Liver (tissue), 9 donors: ENCODE data around the gene MARCHF3. TPM values are rescaled to one million over a fixed set of nuclear protein-coding genes. Genes with fewer than 3 reads are reported as not detected.

Experiments
- DNase-seq: peaks from one replicate; pipeline ENCODE4 v3.0.0-alpha.2; 2017; ENCODE audit warnings: low spot score
- H3K27ac ChIP-seq, 2 donors: one replicate each; pipeline ENCODE4 v1.7.0; 2013; ENCODE audit warnings: inconsistent platforms in 2 of 2, low read length in 2 of 2, control low read depth in 1 of 2, low read depth in 1 of 2, mild to moderate bottlenecking in 1 of 2
- H3K27me3 ChIP-seq, 4 donors: one replicate each; pipeline versions ENCODE4 v1.6.1 to v1.7.0; 2013; ENCODE audit warnings: low read length in 3 of 4, inconsistent platforms in 1 of 4, mild to moderate bottlenecking in 1 of 4, moderate library complexity in 1 of 4; ENCODE audit not compliant: control insufficient read depth in 4 of 4, insufficient read depth in 4 of 4
- H3K36me3 ChIP-seq, 4 donors: one replicate each; pipeline versions ENCODE4 v1.6.1 to v1.7.0; 2013; ENCODE audit warnings: low read length in 3 of 4, mild to moderate bottlenecking in 3 of 4, low read depth in 1 of 4, moderate library complexity in 1 of 4; ENCODE audit not compliant: control insufficient read depth in 4 of 4, insufficient read depth in 3 of 4
- H3K4me1 ChIP-seq, 4 donors: one replicate each; pipeline versions ENCODE4 v1.6.1 to v1.7.0; 2013; ENCODE audit warnings: low read length in 3 of 4, mild to moderate bottlenecking in 3 of 4, moderate library complexity in 1 of 4; ENCODE audit not compliant: control insufficient read depth in 4 of 4, insufficient read depth in 4 of 4
- H3K4me3 ChIP-seq, 3 donors: one replicate each; pipeline versions ENCODE4 v1.6.1 to v1.7.0; 2013; ENCODE audit warnings: low read length in 3 of 3, control low read depth in 1 of 3, low read depth in 1 of 3, mild to moderate bottlenecking in 1 of 3
- H3K9ac ChIP-seq, 2 donors: one replicate each; pipeline ENCODE4 v1.7.0; 2013; ENCODE audit warnings: low read length in 2 of 2, mild to moderate bottlenecking in 2 of 2, moderate library complexity in 2 of 2, control low read depth in 1 of 2, low read depth in 1 of 2
- H3K9me3 ChIP-seq, 4 donors: one replicate each; pipeline versions ENCODE4 v1.6.1 to v1.7.0; 2013; ENCODE audit warnings: low read length in 3 of 4; ENCODE audit not compliant: control insufficient read depth in 4 of 4
- EGR1 ChIP-seq, 2 donors: IDR thresholded peaks; 2 replicates each; pipeline ENCODE4 v1.6.1; 2016 to 2018; ENCODE audit warnings: antibody characterized with exemption in 2 of 2, low read depth in 2 of 2
- FOXA1 ChIP-seq: IDR thresholded peaks from 2 replicates; pipeline ENCODE4 v1.6.1; 2016; ENCODE audit warnings: antibody characterized with exemption
- FOXA2 ChIP-seq: IDR thresholded peaks from 2 replicates; pipeline ENCODE4 v1.6.1; 2016; ENCODE audit warnings: antibody characterized with exemption
- GABPA ChIP-seq, 2 donors: IDR thresholded peaks in 1 of 2; conservative IDR thresholded peaks in 1 of 2; 2 replicates each; pipeline ENCODE4 v1.6.1; 2016; ENCODE audit warnings: antibody characterized with exemption in 2 of 2, mild to moderate bottlenecking in 1 of 2, moderate library complexity in 1 of 2
- HNF4A ChIP-seq, 2 donors: conservative IDR thresholded peaks; 2 replicates each; pipeline ENCODE4 v1.6.1; 2016; ENCODE audit warnings: antibody characterized with exemption in 2 of 2, mild to moderate bottlenecking in 2 of 2
- HNF4G ChIP-seq: IDR thresholded peaks from 2 replicates; pipeline ENCODE4 v1.6.1; 2016; ENCODE audit warnings: antibody characterized with exemption
- JUND ChIP-seq, 2 donors: IDR thresholded peaks; 2 replicates each; pipeline ENCODE4 v1.6.1; 2016; ENCODE audit warnings: antibody characterized with exemption in 2 of 2
- MAX ChIP-seq: IDR thresholded peaks from 2 replicates; pipeline ENCODE4 v1.6.1; 2016; ENCODE audit warnings: antibody characterized with exemption
- NR2F2 ChIP-seq: IDR thresholded peaks from 2 replicates; pipeline ENCODE4 v1.6.1; 2016; ENCODE audit warnings: antibody characterized with exemption
- RAD21 ChIP-seq, 2 donors: IDR thresholded peaks; 2 replicates each; pipeline ENCODE4 v1.6.1; 2016; ENCODE audit warnings: antibody characterized with exemption in 2 of 2, mild to moderate bottlenecking in 2 of 2
- REST ChIP-seq: IDR thresholded peaks from 2 replicates; pipeline ENCODE4 v1.6.1; 2016; ENCODE audit warnings: antibody characterized with exemption, mild to moderate bottlenecking
- RXRA ChIP-seq, 2 donors: IDR thresholded peaks; 2 replicates each; pipeline ENCODE4 v1.6.1; 2017 to 2018; ENCODE audit warnings: antibody characterized with exemption in 2 of 2, mild to moderate bottlenecking in 1 of 2
- SP1 ChIP-seq: IDR thresholded peaks from 2 replicates; pipeline ENCODE4 v1.6.1; 2018; ENCODE audit warnings: antibody characterized with exemption, mild to moderate bottlenecking
- TAF1 ChIP-seq: conservative IDR thresholded peaks from 2 replicates; pipeline ENCODE4 v1.6.1; 2016; ENCODE audit warnings: antibody characterized with exemption, mild to moderate bottlenecking
- YY1 ChIP-seq: IDR thresholded peaks from 2 replicates; pipeline ENCODE4 v1.6.1; 2016; ENCODE audit warnings: antibody characterized with exemption, mild to moderate bottlenecking
- WGBS: extraction: QIAGEN DNeasy Blood & Tissue Kit; methylation state at CpG from one replicate; pipeline ENCODE4 v1.1.7; 2013; 5-methylcytosine and 5-hydroxymethylcytosine counted together
- polyA plus RNA-seq, 2 donors: library from polyadenylated mRNA; stranded (reverse) in 1 of 2; unstranded in 1 of 2; fragments of 200-250 nt in 1 of 2; fragments of >200 nt in 1 of 2; fragmentation: Nextera tagmentation in 1 of 2; extraction: Ambion mirVana in 1 of 2; gene quantifications; one replicate each; pipeline versions ENCODE4 v1.2.1 to v1.2.3, GENCODE V29; 2013 to 2015
- total RNA-seq, 2 donors: library from RNA; depleted of rRNA; stranded (reverse); fragments of >200 nt; gene quantifications; one replicate each; pipeline ENCODE4 v1.2.3, GENCODE V29; 2014
- TF ChIP-seq, protein P1 (sequence below): IDR thresholded peaks from 2 replicates; pipeline ENCODE4 v1.6.1; 2016; ENCODE audit warnings: antibody characterized with exemption
- TF ChIP-seq, protein P2 (sequence below): IDR thresholded peaks from 2 replicates; pipeline ENCODE4 v1.6.1; 2016; ENCODE audit warnings: antibody characterized with exemption
- TF ChIP-seq, protein P3 (sequence below): fragments of 150-350 bp; IDR thresholded peaks from 2 replicates; pipeline ENCODE4 v1.5.1; 2017; ENCODE audit warnings: improper control_type of control experiment, low read depth, low read length; ENCODE audit not compliant: missing input control
- donor health status: healthy.
- donor health status: healthy.
- donor health status: healthy.
- donor health status: healthy.
- donor health status: healthy.

The MARCHF3 gene
- total and polyA plus RNA-seq, 4 donors: 0.93 to 51.0 (median 1.4) TPM

GRCh38 chr5:126937771-126938170 is 92.6 kb downstream of the MARCHF3 start:
- no peak for DNase-seq
- 91% methylated on average over 2 of the region's 2 CpGs for WGBS
- no peaks in the 10 kb centered on the region for H3K9me3 ChIP-seq
- H3K4me3 ChIP-seq: no peak overlapping the region
- TF ChIP-seq EGR1 (IDR thresholded peaks at IDR 0.05; ENCODE audit: low read depth in 2 of 2) (no peak), GABPA (IDR thresholded peaks at IDR 0.05 in 1 of 2, conservative IDR thresholded peaks at IDR 0.05 in 1 of 2) (no peak), REST (no peak), FOXA1 (no peak), YY1 (no peak), HNF4G (no peak), RXRA (IDR thresholded peaks at IDR 0.05) (no peak), MAX (no peak), SP1 (no peak), FOXA2 (no peak), TAF1 (no peak), HNF4A (conservative IDR thresholded peaks at IDR 0.05) (no peak), NR2F2 (no peak), RAD21 (IDR thresholded peaks at IDR 0.05) (no peak), JUND (IDR thresholded peaks at IDR 0.05) (no peak)
- TF ChIP-seq, protein P1, sequence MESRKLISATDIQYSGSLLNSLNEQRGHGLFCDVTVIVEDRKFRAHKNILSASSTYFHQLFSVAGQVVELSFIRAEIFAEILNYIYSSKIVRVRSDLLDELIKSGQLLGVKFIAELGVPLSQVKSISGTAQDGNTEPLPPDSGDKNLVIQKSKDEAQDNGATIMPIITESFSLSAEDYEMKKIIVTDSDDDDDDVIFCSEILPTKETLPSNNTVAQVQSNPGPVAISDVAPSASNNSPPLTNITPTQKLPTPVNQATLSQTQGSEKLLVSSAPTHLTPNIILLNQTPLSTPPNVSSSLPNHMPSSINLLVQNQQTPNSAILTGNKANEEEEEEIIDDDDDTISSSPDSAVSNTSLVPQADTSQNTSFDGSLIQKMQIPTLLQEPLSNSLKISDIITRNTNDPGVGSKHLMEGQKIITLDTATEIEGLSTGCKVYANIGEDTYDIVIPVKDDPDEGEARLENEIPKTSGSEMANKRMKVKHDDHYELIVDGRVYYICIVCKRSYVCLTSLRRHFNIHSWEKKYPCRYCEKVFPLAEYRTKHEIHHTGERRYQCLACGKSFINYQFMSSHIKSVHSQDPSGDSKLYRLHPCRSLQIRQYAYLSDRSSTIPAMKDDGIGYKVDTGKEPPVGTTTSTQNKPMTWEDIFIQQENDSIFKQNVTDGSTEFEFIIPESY: no peak
- TF ChIP-seq, protein P2, sequence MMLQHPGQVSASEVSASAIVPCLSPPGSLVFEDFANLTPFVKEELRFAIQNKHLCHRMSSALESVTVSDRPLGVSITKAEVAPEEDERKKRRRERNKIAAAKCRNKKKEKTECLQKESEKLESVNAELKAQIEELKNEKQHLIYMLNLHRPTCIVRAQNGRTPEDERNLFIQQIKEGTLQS: no peak
- TF ChIP-seq, protein P3, sequence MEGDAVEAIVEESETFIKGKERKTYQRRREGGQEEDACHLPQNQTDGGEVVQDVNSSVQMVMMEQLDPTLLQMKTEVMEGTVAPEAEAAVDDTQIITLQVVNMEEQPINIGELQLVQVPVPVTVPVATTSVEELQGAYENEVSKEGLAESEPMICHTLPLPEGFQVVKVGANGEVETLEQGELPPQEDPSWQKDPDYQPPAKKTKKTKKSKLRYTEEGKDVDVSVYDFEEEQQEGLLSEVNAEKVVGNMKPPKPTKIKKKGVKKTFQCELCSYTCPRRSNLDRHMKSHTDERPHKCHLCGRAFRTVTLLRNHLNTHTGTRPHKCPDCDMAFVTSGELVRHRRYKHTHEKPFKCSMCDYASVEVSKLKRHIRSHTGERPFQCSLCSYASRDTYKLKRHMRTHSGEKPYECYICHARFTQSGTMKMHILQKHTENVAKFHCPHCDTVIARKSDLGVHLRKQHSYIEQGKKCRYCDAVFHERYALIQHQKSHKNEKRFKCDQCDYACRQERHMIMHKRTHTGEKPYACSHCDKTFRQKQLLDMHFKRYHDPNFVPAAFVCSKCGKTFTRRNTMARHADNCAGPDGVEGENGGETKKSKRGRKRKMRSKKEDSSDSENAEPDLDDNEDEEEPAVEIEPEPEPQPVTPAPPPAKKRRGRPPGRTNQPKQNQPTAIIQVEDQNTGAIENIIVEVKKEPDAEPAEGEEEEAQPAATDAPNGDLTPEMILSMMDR: no peak
- H3K27ac ChIP-seq: no peak overlapping the region
- no peak overlapping the region for H3K9ac ChIP-seq
- no peaks in the 10 kb centered on the region for H3K36me3 ChIP-seq
- H3K27me3 ChIP-seq: no peaks in the 10 kb centered on the region
- no peaks in the 10 kb centered on the region for H3K4me1 ChIP-seq
